H9 (cell line): Measurements from ENCODE around the gene ATP6V1C2. TPM values are rescaled to one million over a fixed set of nuclear protein-coding genes. Genes with fewer than 3 reads are reported as not detected.

Experiments used
- DNase-seq: peaks from one replicate; pipeline ENCODE4 v3.0.0-alpha.2; 2017
- H2AFZ ChIP-seq: one replicate; pipeline ENCODE4 v1.6.1; 2013; ENCODE audit warnings: mild to moderate bottlenecking, low read length, control low read depth, moderate library complexity
- H2AK5ac ChIP-seq: 2 replicates; pipeline ENCODE4 v1.6.1; 2013; ENCODE audit warnings: low read length, control low read depth, mixed read lengths; ENCODE audit not compliant: insufficient read length
- H2BK120ac ChIP-seq: one replicate; pipeline ENCODE4 v1.6.1; 2013; ENCODE audit warnings: low read depth, mild to moderate bottlenecking, low read length, control low read depth, inconsistent platforms; ENCODE audit not compliant: poor library complexity, severe bottlenecking
- H2BK12ac ChIP-seq: 2 replicates; pipeline ENCODE4 v1.6.1; 2013; ENCODE audit warnings: low read length, control low read depth, mixed read lengths, low read depth; ENCODE audit not compliant: insufficient read length
- H2BK15ac ChIP-seq: 2 replicates; pipeline ENCODE4 v1.6.1; 2013; ENCODE audit warnings: low read depth, low read length, control low read depth
- H2BK20ac ChIP-seq: one replicate; pipeline ENCODE4 v1.6.1; 2013; ENCODE audit warnings: low read depth, mild to moderate bottlenecking, low read length, control low read depth, inconsistent platforms; ENCODE audit not compliant: poor library complexity, severe bottlenecking
- H2BK5ac ChIP-seq: 2 replicates; pipeline ENCODE4 v1.6.1; 2013; ENCODE audit warnings: low read length, control low read depth, mixed read lengths; ENCODE audit not compliant: insufficient read length
- H3K14ac ChIP-seq: 2 replicates; pipeline ENCODE4 v1.6.1; 2013; ENCODE audit warnings: low read length, control low read depth; ENCODE audit not compliant: insufficient read depth
- H3K18ac ChIP-seq: 2 replicates; pipeline ENCODE4 v1.6.1; 2013; ENCODE audit warnings: low read depth, mild to moderate bottlenecking, mixed read lengths, low read length, control low read depth; ENCODE audit not compliant: insufficient read length
- H3K23ac ChIP-seq: 2 replicates; pipeline ENCODE4 v1.6.1; 2013; ENCODE audit warnings: low read length, control low read depth, mixed read lengths, low read depth; ENCODE audit not compliant: insufficient read length
- H3K23me2 ChIP-seq: 2 replicates; pipeline ENCODE4 v1.6.1; 2013; ENCODE audit warnings: low read depth, mild to moderate bottlenecking, mixed read lengths, low read length, control low read depth; ENCODE audit not compliant: insufficient read length, poor library complexity, severe bottlenecking
- H3K27ac ChIP-seq: 2 replicates; pipeline ENCODE4 v1.5.1; 2013; ENCODE audit warnings: low read length, control low read depth, mixed read lengths, low read depth; ENCODE audit not compliant: insufficient read length
- H3K27me3 ChIP-seq: 2 replicates; pipeline ENCODE4 v1.6.1; 2013; ENCODE audit warnings: low read length, control low read depth, inconsistent platforms; ENCODE audit not compliant: insufficient read depth
- H3K4ac ChIP-seq: 2 replicates; pipeline ENCODE4 v1.6.1; 2013; ENCODE audit warnings: low read depth, mild to moderate bottlenecking, control low read depth, inconsistent platforms, low read length, moderate library complexity
- H3K4me1 ChIP-seq: 2 replicates; pipeline ENCODE4 v1.6.1; 2013; ENCODE audit warnings: low read length, control low read depth, inconsistent platforms; ENCODE audit not compliant: insufficient read depth
- H3K4me2 ChIP-seq: 2 replicates; pipeline ENCODE4 v1.6.1; 2013; ENCODE audit warnings: low read length, control low read depth, mixed read lengths; ENCODE audit not compliant: insufficient read length, insufficient read depth
- H3K56ac ChIP-seq: 2 replicates; pipeline ENCODE4 v1.6.1; 2013; ENCODE audit warnings: low read depth, mild to moderate bottlenecking, mixed read lengths, low read length, control low read depth; ENCODE audit not compliant: insufficient read length
- H3K79me1 ChIP-seq: 2 replicates; pipeline ENCODE4 v1.6.1; 2013; ENCODE audit warnings: low read depth, mild to moderate bottlenecking, moderate library complexity, low read length, control low read depth, inconsistent platforms; ENCODE audit not compliant: insufficient read depth, poor library complexity, severe bottlenecking
- H3K79me2 ChIP-seq: 2 replicates; pipeline ENCODE4 v1.6.1; 2013; ENCODE audit warnings: low read length, control low read depth, inconsistent platforms; ENCODE audit not compliant: insufficient read depth
- H3K9ac ChIP-seq: 2 replicates; pipeline ENCODE4 v1.6.1; 2013; ENCODE audit warnings: low read length, control low read depth, mixed read lengths; ENCODE audit not compliant: insufficient read length; ENCODE audit errors: extremely low read depth
- H3K9me3 ChIP-seq: one replicate; pipeline ENCODE4 v1.6.1; 2013; ENCODE audit warnings: low read depth, low read length, inconsistent platforms; ENCODE audit not compliant: control insufficient read depth
- H3T11ph ChIP-seq: one replicate; pipeline ENCODE4 v1.6.1; 2013; ENCODE audit warnings: mild to moderate bottlenecking, low read length, control low read depth, inconsistent platforms
- H4K20me1 ChIP-seq: one replicate; pipeline ENCODE4 v1.6.1; 2013; ENCODE audit not compliant: control insufficient read depth, insufficient read length, insufficient read depth
- H4K5ac ChIP-seq: 2 replicates; pipeline ENCODE4 v1.6.1; 2013; ENCODE audit warnings: low read depth, mild to moderate bottlenecking, mixed read lengths, low read length, control low read depth; ENCODE audit not compliant: insufficient read length
- H4K8ac ChIP-seq: replicated peaks from 2 replicates; pipeline ENCODE4 v1.6.1; 2013; ENCODE audit warnings: low read length, control low read depth, mixed read lengths, low read depth; ENCODE audit not compliant: insufficient read length
- H4K91ac ChIP-seq: 2 replicates; pipeline ENCODE4 v1.6.1; 2013; ENCODE audit warnings: low read depth, mild to moderate bottlenecking, moderate library complexity, mixed read lengths, low read length, control low read depth; ENCODE audit not compliant: insufficient read length
- H3K27ac Mint-ChIP-seq, 3 experiments: 2 replicates in 2 of 3; 3 replicates in 1 of 3; pipeline ENCODE4 v1.8.0; 2020 to 2021; ENCODE audit warnings: mixed read lengths in 3 of 3, mild to moderate bottlenecking in 1 of 3, moderate library complexity in 1 of 3
- H3K27me3 Mint-ChIP-seq: 2 replicates; pipeline ENCODE4 v1.8.0; 2021; ENCODE audit warnings: low read depth, mild to moderate bottlenecking, moderate library complexity, mixed read lengths
- H3K36me3 Mint-ChIP-seq, 3 experiments: 2 replicates in 2 of 3; 3 replicates in 1 of 3; pipeline ENCODE4 v1.8.0; 2020 to 2021; ENCODE audit warnings: low read depth in 3 of 3, mixed read lengths in 3 of 3; ENCODE audit not compliant: insufficient read depth in 1 of 3
- H3K4me1 Mint-ChIP-seq, 2 experiments: 2 replicates each; pipeline ENCODE4 v1.8.0; 2020; ENCODE audit warnings: mixed read lengths in 2 of 2
- H3K4me3 Mint-ChIP-seq, 2 experiments: 2 replicates in 1 of 2; 3 replicates in 1 of 2; pipeline ENCODE4 v1.8.0; 2020 to 2021; ENCODE audit warnings: mild to moderate bottlenecking in 2 of 2, mixed read lengths in 2 of 2, moderate library complexity in 1 of 2
- H3K9me3 Mint-ChIP-seq, 2 experiments: 2 replicates in 1 of 2; 3 replicates in 1 of 2; pipeline ENCODE4 v1.8.0; 2020; ENCODE audit warnings: mild to moderate bottlenecking in 2 of 2, mixed read lengths in 2 of 2, moderate library complexity in 1 of 2
- CTCF ChIP-seq: fragments of 200-600 bp; sonication (generic); conservative IDR thresholded peaks from 3 replicates; pipeline ENCODE4 v1.8.0; 2021; ENCODE audit warnings: antibody characterized with exemption, mild to moderate bottlenecking
- WGBS: extraction: QIAGEN DNeasy Blood & Tissue Kit; methylation state at CpG from one replicate; pipeline ENCODE4 v1.1.7; 2013; ENCODE audit warnings: missing lambda C conversion rate, low lambda C conversion rate, mixed read lengths; ENCODE audit not compliant: insufficient read length; ENCODE audit errors: extremely low coverage; 5-methylcytosine and 5-hydroxymethylcytosine counted together
- total RNA-seq: library from RNA; stranded (reverse); gene quantifications from 2 replicates; pipeline ENCODE4 v1.2.1, GENCODE V29; 2021

Gene ATP6V1C2
- total RNA-seq, 1 experiment from 2014 or later: 1.2 TPM

GRCh38 chr2:10750610-10751009 is 29.2 kb downstream of the ATP6V1C2 start:
- Mint-ChIP-seq H3K4me1 (peaks cover 0 to 1% of the 10 kb centered on the region in 2 experiments; a peak in 1 of 4 replicates), H3K27ac (no peak overlapping the region), H3K9me3 (no peaks in the 10 kb centered on the region), H3K4me3 (no peak overlapping the region), H3K27me3 (no peaks in the 10 kb centered on the region; the same call in 1 of the 2 replicates), H3K36me3 (no peaks in the 10 kb centered on the region)
- no peaks in the 10 kb centered on the region for H4K20me1 ChIP-seq
- H2BK5ac ChIP-seq: no peak overlapping the region
- H3K14ac ChIP-seq: no peak overlapping the region
- no peak overlapping the region for H3K9ac ChIP-seq
- H3K79me2 ChIP-seq: no peaks in the 10 kb centered on the region
- no peak overlapping the region for H2BK15ac ChIP-seq
- H4K5ac ChIP-seq: no peak overlapping the region
- no peak overlapping the region for H3K4ac ChIP-seq
- H3K56ac ChIP-seq: no peak overlapping the region
- no peak overlapping the region for H3K4me2 ChIP-seq
- no peak overlapping the region for H2BK12ac ChIP-seq
- H3K27ac ChIP-seq: no peak overlapping the region
- no peak overlapping the region for H3T11ph ChIP-seq
- H3K79me1 ChIP-seq: no peaks in the 10 kb centered on the region
- H2BK120ac ChIP-seq: no peak overlapping the region
- no peaks in the 10 kb centered on the region for H3K9me3 ChIP-seq
- no peak overlapping the region for H2AK5ac ChIP-seq
- H3K23me2 ChIP-seq: no peaks in the 10 kb centered on the region
- H3K23ac ChIP-seq: no peak overlapping the region
- no CpG with 5 or more reads among the region's 6 CpGs for WGBS
- no peak overlapping the region for H4K8ac ChIP-seq
- H4K91ac ChIP-seq: no peak overlapping the region
- no peak overlapping the region for H2BK20ac ChIP-seq
- H3K27me3 ChIP-seq: no peaks in the 10 kb centered on the region
- H2AFZ ChIP-seq: no peak overlapping the region
- no peak for TF ChIP-seq CTCF
- no peak overlapping the region for H3K18ac ChIP-seq
- no peak for DNase-seq
- no peaks in the 10 kb centered on the region for H3K4me1 ChIP-seq
